H1 (cell line): ENCODE measurements around the gene DENND10. TPM values are rescaled to one million over a fixed set of nuclear protein-coding genes. Genes with fewer than 3 reads are reported as not detected.

Experiments used
- CTCF ChIA-PET: fragments of 300-600 bp; sonication (Branson Sonifier 250); formaldehyde crosslinking; loops from one replicate; lab custom pipeline; 2021; ENCODE audit not compliant: partially characterized antibody; lab: Charles Lee
- POLR2A ChIA-PET: fragments of 300-600 bp; sonication (Branson Sonifier 250); formaldehyde crosslinking; loops from one replicate; lab custom pipeline; 2021; ENCODE audit warnings: inconsistent platforms; ENCODE audit not compliant: partially characterized antibody; lab: Charles Lee
- DNase-seq, 2 experiments: peaks; one replicate each; pipeline versions ENCODE4 v3.0.0 to v3.0.0-alpha.2; 2010 to 2022; ENCODE audit warnings: low spot score in 2 of 2, low read depth in 1 of 2, mixed read lengths in 1 of 2
- FAIRE-seq: peaks from 2 replicates; lab custom pipeline; 2011; peaks lifted over from hg19 to GRCh38; lab: Jason Lieb, UNC
- H2AFZ ChIP-seq: 2 replicates; pipeline ENCODE4 v1.8.1; 2012; ENCODE audit warnings: low read length, inconsistent platforms
- H2AK5ac ChIP-seq: 2 replicates; pipeline ENCODE4 v1.6.1; 2013; ENCODE audit warnings: low read depth, low read length
- H2BK120ac ChIP-seq: replicated peaks from 2 replicates; pipeline ENCODE3; 2013; ENCODE audit warnings: low read depth, low read length, inconsistent platforms
- H2BK12ac ChIP-seq: 2 replicates; pipeline ENCODE4 v1.6.1; 2013; ENCODE audit warnings: low read depth, low read length
- H2BK15ac ChIP-seq: 2 replicates; pipeline ENCODE4 v1.6.1; 2013; ENCODE audit warnings: low read length
- H2BK20ac ChIP-seq: 2 replicates; pipeline ENCODE4 v1.6.1; 2013; ENCODE audit warnings: low read length
- H2BK5ac ChIP-seq: 2 replicates; pipeline ENCODE4 v1.6.1; 2013; ENCODE audit warnings: low read depth, low read length
- H3K14ac ChIP-seq: 2 replicates; pipeline ENCODE4 v1.6.1; 2013; ENCODE audit warnings: inconsistent platforms; ENCODE audit not compliant: insufficient read length
- H3K18ac ChIP-seq: 2 replicates; pipeline ENCODE4 v1.6.1; 2013; ENCODE audit warnings: low read length; ENCODE audit errors: extremely low read depth
- H3K23ac ChIP-seq: 2 replicates; pipeline ENCODE4 v1.6.1; 2013; ENCODE audit warnings: inconsistent platforms; ENCODE audit not compliant: insufficient read length
- H3K23me2 ChIP-seq: 2 replicates; pipeline ENCODE4 v1.6.1; 2013; ENCODE audit warnings: low read depth, low read length
- H3K27ac ChIP-seq: 2 replicates; pipeline ENCODE4 v1.6.1; 2011; ENCODE audit warnings: low read depth, low read length, inconsistent platforms
- H3K27me3 ChIP-seq, 4 experiments: replicated peaks in 1 of 4; 1 replicate in 1 of 4; 2 replicates in 3 of 4; pipeline versions ENCODE4 v1.6.1 to v1.8.1; 2011 to 2013; ENCODE audit warnings: low read length in 3 of 4, mild to moderate bottlenecking in 3 of 4, inconsistent platforms in 2 of 4, mixed read lengths in 2 of 4, moderate library complexity in 1 of 4; ENCODE audit not compliant: control insufficient read depth in 3 of 4, insufficient read depth in 3 of 4; ENCODE audit errors: extremely low read depth in 1 of 4
- H3K36me3 ChIP-seq, 4 experiments: 2 replicates each; pipeline versions ENCODE4 v1.6.1 to v1.8.1; 2011 to 2013; ENCODE audit warnings: mild to moderate bottlenecking in 4 of 4, low read length in 3 of 4, moderate library complexity in 2 of 4, control low read depth in 1 of 4, inconsistent platforms in 1 of 4; ENCODE audit not compliant: insufficient read depth in 4 of 4, control insufficient read depth in 2 of 4
- H3K4ac ChIP-seq: replicated peaks from 2 replicates; pipeline ENCODE3; 2013; ENCODE audit warnings: low read length, low read depth, mixed read lengths, inconsistent platforms; ENCODE audit not compliant: insufficient read length
- H3K4me1 ChIP-seq, 4 experiments: replicated peaks in 1 of 4; 1 replicate in 1 of 4; 2 replicates in 3 of 4; pipeline versions ENCODE4 v1.6.1 to v1.8.1; 2011 to 2013; ENCODE audit warnings: low read length in 3 of 4, inconsistent platforms in 2 of 4, mixed read lengths in 1 of 4; ENCODE audit not compliant: insufficient read depth in 4 of 4, control insufficient read depth in 3 of 4
- H3K4me2 ChIP-seq, 2 experiments: 2 replicates each; pipeline versions ENCODE4 v1.6.1 to v1.8.1; 2011 to 2013; ENCODE audit warnings: low read depth in 2 of 2, low read length in 2 of 2, control low read depth in 1 of 2, inconsistent platforms in 1 of 2, mild to moderate bottlenecking in 1 of 2; ENCODE audit not compliant: insufficient read depth in 1 of 2
- H3K4me3 ChIP-seq, 4 experiments: fragments of 200-600, 300-600 bp in 1 of 4; sonication (generic), shearing (Covaris generic), sonication (Bioruptor Twin) in 1 of 4; 2 replicates each; pipeline versions ENCODE4 v1.5.1 to v1.8.1; 2011 to 2016; ENCODE audit warnings: low read length in 4 of 4, low read depth in 3 of 4, control low read depth in 2 of 4, inconsistent platforms in 2 of 4, mild to moderate bottlenecking in 2 of 4, mixed read lengths in 1 of 4, moderate library complexity in 1 of 4; ENCODE audit not compliant: insufficient read depth in 2 of 4; ENCODE audit errors: extremely low read depth in 1 of 4
- H3K56ac ChIP-seq: replicated peaks from 2 replicates; pipeline ENCODE3; 2013; ENCODE audit warnings: low read depth, mild to moderate bottlenecking, mixed read lengths, low read length, inconsistent platforms; ENCODE audit not compliant: insufficient read length
- H3K79me1 ChIP-seq: 2 replicates; pipeline ENCODE4 v1.6.1; 2013; ENCODE audit warnings: low read depth, low read length, control low read depth
- H3K79me2 ChIP-seq, 2 experiments: 2 replicates each; pipeline versions ENCODE4 v1.6.1 to v1.8.1; 2012 to 2013; ENCODE audit warnings: low read length in 2 of 2, mild to moderate bottlenecking in 2 of 2, inconsistent platforms in 1 of 2; ENCODE audit not compliant: insufficient read depth in 2 of 2, control insufficient read depth in 1 of 2
- H3K9ac ChIP-seq, 4 experiments: replicated peaks in 1 of 4; 1 replicate in 1 of 4; 2 replicates in 3 of 4; pipeline versions ENCODE4 v1.6.1 to v1.8.1; 2011 to 2013; ENCODE audit warnings: low read depth in 3 of 4, low read length in 3 of 4, control low read depth in 2 of 4, mild to moderate bottlenecking in 2 of 4, moderate library complexity in 2 of 4, inconsistent platforms in 1 of 4; ENCODE audit errors: extremely low read depth in 1 of 4
- H3K9me3 ChIP-seq, 2 experiments: 2 replicates each; pipeline versions ENCODE4 v1.6.1 to v1.8.1; 2012 to 2013; ENCODE audit warnings: mild to moderate bottlenecking in 2 of 2, moderate library complexity in 2 of 2, control low read depth in 1 of 2, inconsistent platforms in 1 of 2, low read depth in 1 of 2, low read length in 1 of 2, mixed read lengths in 1 of 2; ENCODE audit not compliant: insufficient read depth in 2 of 2
- H4K20me1 ChIP-seq, 2 experiments: replicated peaks in 1 of 2; 2 replicates each; pipeline versions ENCODE3 to v1.8.1; 2011 to 2013; ENCODE audit warnings: inconsistent platforms in 2 of 2, low read length in 2 of 2, mild to moderate bottlenecking in 1 of 2; ENCODE audit not compliant: insufficient read depth in 2 of 2, control insufficient read depth in 1 of 2
- H4K5ac ChIP-seq: 2 replicates; pipeline ENCODE4 v1.6.1; 2013; ENCODE audit warnings: low read length, low read depth, mixed read lengths, inconsistent platforms; ENCODE audit not compliant: insufficient read length
- H4K8ac ChIP-seq: 2 replicates; pipeline ENCODE4 v1.8.0; 2013; ENCODE audit warnings: mild to moderate bottlenecking, moderate library complexity, low read length, inconsistent platforms; ENCODE audit not compliant: insufficient read depth; ENCODE audit errors: extremely low read depth
- H4K91ac ChIP-seq: replicated peaks from 2 replicates; pipeline ENCODE3; 2013; ENCODE audit warnings: low read length, mixed read lengths, inconsistent platforms; ENCODE audit not compliant: insufficient read length
- KDM1A ChIP-seq: fragments of 200-600, 300-600 bp; sonication (generic); IDR thresholded peaks from 2 replicates; pipeline ENCODE4 v1.7.1; 2016; ENCODE audit warnings: mild to moderate bottlenecking, low read length, borderline replicate concordance
- POLR2AphosphoS5 ChIP-seq: IDR thresholded peaks from 2 replicates; pipeline ENCODE4 v1.6.1; 2011; ENCODE audit warnings: low read depth, low read length
- TBP ChIP-seq: IDR thresholded peaks from 2 replicates; pipeline ENCODE4 v1.6.1; 2011; ENCODE audit warnings: low read depth, low read length, improper control_type of control experiment
- WGBS, 2 experiments: shearing (Covaris generic) in 1 of 2; methylation state at CpG; one replicate each; pipeline versions ENCODE4 v1.1.6 to v1.1.7; 2013 to 2015; ENCODE audit warnings: low lambda C conversion rate in 2 of 2, mixed read lengths in 2 of 2, inconsistent platforms in 1 of 2, low coverage in 1 of 2, missing lambda C conversion rate in 1 of 2; ENCODE audit not compliant: insufficient replicate concordance in 2 of 2, insufficient coverage in 1 of 2, insufficient read length in 1 of 2; ENCODE audit errors: extremely low coverage in 1 of 2, missing lambda C conversion rate in 1 of 2; 5-methylcytosine and 5-hydroxymethylcytosine counted together
- polyA plus RNA-seq, 7 experiments: library from polyadenylated mRNA; depleted of rRNA in 3 of 7; stranded (reverse) in 5 of 7; unstranded in 2 of 7; fragments of >200 nt in 5 of 7; fragments of 200-250 nt in 2 of 7; gene quantifications; 1 replicate in 5 of 7; 2 replicates in 1 of 7; 4 replicates in 1 of 7; pipeline versions ENCODE4 v1.2.1 to v1.2.3, GENCODE V29; 2011 to 2013; ENCODE audit warnings: missing spikeins in 2 of 7, mixed read lengths in 2 of 7
- total RNA-seq: library from RNA; stranded (reverse); fragmentation: NEBNext Ultra II Directional; extraction: Animal tissue kit (Norgen Biotek cat#: 25700); gene quantifications from 2 replicates; pipeline ENCODE4 v1.2.1, GENCODE V29; 2021

Gene DENND10
- total and polyA plus RNA-seq, 2 of the 8 experiments (the other 6 are each of a cell fraction or from before 2014, with no cell fraction given): 49.3 to 64.4 TPM

- peaks cover 0 to 3% (median 0%) of the 10 kb centered on the region in 4 experiments; a peak in 1 of 7 replicates for H3K4me1 ChIP-seq
- H3K79me2 ChIP-seq: peaks cover 0 to 14% of the 10 kb centered on the region in 2 experiments; a peak in 2 of 4 replicates
- DNase-seq: no peak
Measured at GRCh38 chr10:119103241-119103902, 541 bp upstream of the DENND10 start.

More at GRCh38 chr10:119103241-119103902, 541 bp upstream of the DENND10 start:
- no peak for FAIRE-seq
- H2BK20ac ChIP-seq: no peak overlapping the region
- no peaks in the 10 kb centered on the region for H3K79me1 ChIP-seq
- peaks cover 6% of the 10 kb centered on the region; the same call in 1 of the 2 replicates for H3K23me2 ChIP-seq
- no peak overlapping the region for H3K9ac ChIP-seq
- no peak overlapping the region for H2AK5ac ChIP-seq
- peak overlapping the region; percentile 73 for H4K5ac ChIP-seq
- no peak overlapping the region for H3K14ac ChIP-seq
- TF ChIP-seq POLR2AphosphoS5: peak; percentile 46; the same call in 1 of the 2 replicates
- TF ChIP-seq TBP: 0 out of 2 replicates have a peak, but pooled peaks have one; percentile 12
- TF ChIP-seq KDM1A: no peak
- H3K23ac ChIP-seq: no peak overlapping the region
- CTCF ChIA-PET: no interaction called here
- no peak overlapping the region for H4K91ac ChIP-seq
- 56% methylated on average over 11 of the region's 12 CpGs; no CpG with 5 or more reads in 1 of the 2 experiments for WGBS, 2 experiments
- H3K4ac ChIP-seq: peak overlapping the region; percentile 63
- no peak overlapping the region for H2BK120ac ChIP-seq
- peak overlapping the region in 1 of 4 experiments; percentile 36; a peak in 1 of 8 replicates for H3K4me3 ChIP-seq
- no peaks in the 10 kb centered on the region for H3K9me3 ChIP-seq
- H3K36me3 ChIP-seq: peaks cover 0 to 12% (median 3%) of the 10 kb centered on the region in 4 experiments; a peak in 4 of 8 replicates
- no peak overlapping the region for H4K8ac ChIP-seq
- H3K56ac ChIP-seq: peak overlapping the region; percentile 43
- peak overlapping the region; percentile 69; the same call in 1 of the 2 replicates for H2BK5ac ChIP-seq
- peak overlapping the region; percentile 100 for H2AFZ ChIP-seq
- H3K27me3 ChIP-seq: no peaks in the 10 kb centered on the region
- H3K4me2 ChIP-seq: peak overlapping the region; percentile 61 to 63
- no peak overlapping the region for H2BK12ac ChIP-seq
- peaks cover 0 to 2% of the 10 kb centered on the region in 2 experiments for H4K20me1 ChIP-seq
- no peak overlapping the region for H3K27ac ChIP-seq
- POLR2A ChIA-PET: interaction anchor here (0.8 to 2.4 kb wide), 9 partner anchors 8 to 74 kb away, joined by 3 to 23 read pairs (median 10); partner anchors contain the start of genes EIF3A and NANOS1
- H3K18ac ChIP-seq: peak overlapping the region; percentile 71; the same call in 1 of the 2 replicates
- H2BK15ac ChIP-seq: peak overlapping the region; percentile 83
